HL-60 (cell line): ENCODE measurements around the gene UMPS.
"Not testable (repeated sequence)": the region's sequence is repeated elsewhere in the genome, so short reads cannot be mapped to it uniquely, and the experiment has no call there.

Experiments used
- DNase-seq, 2 experiments: peaks; one replicate each; pipeline ENCODE4 v3.0.0-alpha.2; 2010 to 2020; ENCODE audit warnings: low read depth in 1 of 2, low spot score in 1 of 2
- H3K27ac ChIP-seq: fragments of 250-450 bp; sonication (Bioruptor Pico); replicated peaks from 2 replicates; pipeline ENCODE4 v1.5.1; 2020; ENCODE audit warnings: mild to moderate bottlenecking, moderate library complexity
- H3K27me3 ChIP-seq: fragments of 250-450 bp; sonication (Bioruptor Pico); 2 replicates; pipeline ENCODE4 v1.5.1; 2021; ENCODE audit warnings: mild to moderate bottlenecking, moderate library complexity; ENCODE audit not compliant: insufficient read depth, poor library complexity, severe bottlenecking
- H3K4me3 ChIP-seq: replicated peaks from 2 replicates; pipeline ENCODE4 v1.5.1; 2011; ENCODE audit warnings: mild to moderate bottlenecking, control low read depth, low read length; ENCODE audit not compliant: insufficient read depth
- GABPA ChIP-seq: IDR thresholded peaks from 2 replicates; pipeline ENCODE4 v1.6.1; 2012; ENCODE audit warnings: low read depth
- POLR2AphosphoS5 ChIP-seq: IDR thresholded peaks from 2 replicates; pipeline ENCODE4 v1.6.1; 2012; ENCODE audit warnings: low read depth
- SPI1 ChIP-seq: IDR thresholded peaks from 2 replicates; pipeline ENCODE4 v1.6.1; 2012; ENCODE audit warnings: low read depth, mild to moderate bottlenecking, borderline replicate concordance
- TF ChIP-seq, protein P1 (sequence below): IDR thresholded peaks from 2 replicates; pipeline ENCODE4 v1.6.1; 2012; ENCODE audit warnings: low read depth; ENCODE audit not compliant: insufficient replicate concordance
- TF ChIP-seq, protein P2 (sequence below): IDR thresholded peaks from one replicate; pipeline ENCODE4 v1.5.1; 2011; ENCODE audit warnings: low read length, control low read depth, inconsistent platforms; ENCODE audit not compliant: insufficient read depth

Gene UMPS

GRCh38 chr3:124780761-124781475, 50.7 kb downstream of the UMPS start:
- H3K4me3 ChIP-seq = no peak overlapping the region
- TF ChIP-seq POLR2AphosphoS5 (no peak), SPI1 (peak; percentile 56)
- TF ChIP-seq, protein P1, sequence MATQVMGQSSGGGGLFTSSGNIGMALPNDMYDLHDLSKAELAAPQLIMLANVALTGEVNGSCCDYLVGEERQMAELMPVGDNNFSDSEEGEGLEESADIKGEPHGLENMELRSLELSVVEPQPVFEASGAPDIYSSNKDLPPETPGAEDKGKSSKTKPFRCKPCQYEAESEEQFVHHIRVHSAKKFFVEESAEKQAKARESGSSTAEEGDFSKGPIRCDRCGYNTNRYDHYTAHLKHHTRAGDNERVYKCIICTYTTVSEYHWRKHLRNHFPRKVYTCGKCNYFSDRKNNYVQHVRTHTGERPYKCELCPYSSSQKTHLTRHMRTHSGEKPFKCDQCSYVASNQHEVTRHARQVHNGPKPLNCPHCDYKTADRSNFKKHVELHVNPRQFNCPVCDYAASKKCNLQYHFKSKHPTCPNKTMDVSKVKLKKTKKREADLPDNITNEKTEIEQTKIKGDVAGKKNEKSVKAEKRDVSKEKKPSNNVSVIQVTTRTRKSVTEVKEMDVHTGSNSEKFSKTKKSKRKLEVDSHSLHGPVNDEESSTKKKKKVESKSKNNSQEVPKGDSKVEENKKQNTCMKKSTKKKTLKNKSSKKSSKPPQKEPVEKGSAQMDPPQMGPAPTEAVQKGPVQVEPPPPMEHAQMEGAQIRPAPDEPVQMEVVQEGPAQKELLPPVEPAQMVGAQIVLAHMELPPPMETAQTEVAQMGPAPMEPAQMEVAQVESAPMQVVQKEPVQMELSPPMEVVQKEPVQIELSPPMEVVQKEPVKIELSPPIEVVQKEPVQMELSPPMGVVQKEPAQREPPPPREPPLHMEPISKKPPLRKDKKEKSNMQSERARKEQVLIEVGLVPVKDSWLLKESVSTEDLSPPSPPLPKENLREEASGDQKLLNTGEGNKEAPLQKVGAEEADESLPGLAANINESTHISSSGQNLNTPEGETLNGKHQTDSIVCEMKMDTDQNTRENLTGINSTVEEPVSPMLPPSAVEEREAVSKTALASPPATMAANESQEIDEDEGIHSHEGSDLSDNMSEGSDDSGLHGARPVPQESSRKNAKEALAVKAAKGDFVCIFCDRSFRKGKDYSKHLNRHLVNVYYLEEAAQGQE = no peak
- H3K27ac ChIP-seq = no peak overlapping the region
- H3K27me3 ChIP-seq = peaks cover 3% of the 10 kb centered on the region
- peak in 1 of 2 experiments; percentile 4 for DNase-seq

DNA sequence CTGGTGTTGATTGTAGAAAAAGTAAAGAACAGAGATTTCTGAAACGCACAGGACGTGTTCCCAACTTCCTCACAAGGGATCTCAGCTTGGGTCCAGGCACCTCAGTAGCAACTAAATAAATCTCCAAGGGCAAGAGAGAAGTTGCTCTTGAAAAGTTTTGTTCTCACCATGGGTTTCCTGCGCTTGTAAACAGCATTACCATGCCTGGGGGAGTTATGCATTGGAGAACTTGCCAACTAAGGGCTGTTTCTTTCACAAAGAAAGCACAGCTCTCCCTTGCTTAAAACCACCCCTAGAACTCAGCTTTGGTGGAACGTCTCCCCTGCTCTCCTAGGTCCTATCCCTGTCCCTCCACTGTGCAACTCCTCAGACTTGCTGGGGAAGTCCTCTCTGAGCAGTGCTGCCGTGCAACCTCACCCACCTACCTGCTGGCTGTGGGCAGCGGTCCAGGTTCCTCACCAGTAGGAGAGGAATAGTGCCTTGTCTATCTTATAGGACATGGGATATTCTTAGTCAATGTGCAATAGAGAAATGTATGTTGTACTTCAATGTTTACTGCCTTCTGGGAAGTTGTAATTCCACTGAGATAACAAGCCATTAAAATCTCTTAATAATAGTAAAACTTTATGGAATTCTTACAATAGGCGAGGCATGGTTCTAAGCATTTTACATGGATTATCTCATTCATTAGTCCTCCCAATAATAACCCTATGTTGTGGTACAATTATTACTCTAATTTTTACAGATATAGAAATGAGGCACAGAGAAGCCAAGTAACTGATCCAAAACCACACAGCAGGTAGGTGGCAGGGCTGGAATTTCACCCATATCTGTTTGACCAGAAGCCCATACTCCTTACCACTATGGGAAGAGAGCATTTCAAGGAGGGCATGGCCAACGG, 51.5 kb downstream of the UMPS start:
- peaks cover 3% of the 10 kb centered on the region for H3K27me3 ChIP-seq
- no peak overlapping the region for H3K4me3 ChIP-seq
- no peak for DNase-seq
- H3K27ac ChIP-seq = no peak overlapping the region
- TF ChIP-seq, protein P2, sequence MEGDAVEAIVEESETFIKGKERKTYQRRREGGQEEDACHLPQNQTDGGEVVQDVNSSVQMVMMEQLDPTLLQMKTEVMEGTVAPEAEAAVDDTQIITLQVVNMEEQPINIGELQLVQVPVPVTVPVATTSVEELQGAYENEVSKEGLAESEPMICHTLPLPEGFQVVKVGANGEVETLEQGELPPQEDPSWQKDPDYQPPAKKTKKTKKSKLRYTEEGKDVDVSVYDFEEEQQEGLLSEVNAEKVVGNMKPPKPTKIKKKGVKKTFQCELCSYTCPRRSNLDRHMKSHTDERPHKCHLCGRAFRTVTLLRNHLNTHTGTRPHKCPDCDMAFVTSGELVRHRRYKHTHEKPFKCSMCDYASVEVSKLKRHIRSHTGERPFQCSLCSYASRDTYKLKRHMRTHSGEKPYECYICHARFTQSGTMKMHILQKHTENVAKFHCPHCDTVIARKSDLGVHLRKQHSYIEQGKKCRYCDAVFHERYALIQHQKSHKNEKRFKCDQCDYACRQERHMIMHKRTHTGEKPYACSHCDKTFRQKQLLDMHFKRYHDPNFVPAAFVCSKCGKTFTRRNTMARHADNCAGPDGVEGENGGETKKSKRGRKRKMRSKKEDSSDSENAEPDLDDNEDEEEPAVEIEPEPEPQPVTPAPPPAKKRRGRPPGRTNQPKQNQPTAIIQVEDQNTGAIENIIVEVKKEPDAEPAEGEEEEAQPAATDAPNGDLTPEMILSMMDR = no peak
- TF ChIP-seq POLR2AphosphoS5 = no peak
- TF ChIP-seq GABPA = no peak
- TF ChIP-seq, protein P1 = no peak
- TF ChIP-seq SPI1 = no peak

- not testable (repeated sequence) for H3K27ac ChIP-seq, H3K4me3 ChIP-seq, DNase-seq, H3K27me3 ChIP-seq
These were observed 52.1 kb downstream of the UMPS start for GRCh38 chr3:124782377-124782712.

DNA sequence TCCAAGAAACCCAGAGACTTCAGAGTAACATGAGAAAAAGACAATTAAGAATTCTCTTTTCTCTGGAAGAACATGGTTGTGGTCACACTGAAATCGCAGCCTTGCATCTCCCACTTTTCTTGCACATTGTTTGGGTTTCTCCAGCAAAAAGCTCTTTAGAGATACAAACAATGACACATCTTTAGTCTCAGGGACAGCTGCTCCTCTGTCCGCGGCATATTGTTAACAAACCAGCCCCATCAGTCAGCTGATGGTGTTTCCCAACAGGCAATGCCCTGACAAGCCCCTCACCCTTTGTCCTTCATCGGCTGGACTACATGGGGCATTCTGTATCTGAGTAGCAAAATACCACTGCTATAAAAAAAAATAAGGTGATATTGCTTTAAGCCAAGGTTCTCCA, 53.4 kb downstream of the UMPS start:
- Histone ChIP-seq H3K27me3 (no peaks in the 10 kb centered on the region), H3K27ac (no peak overlapping the region), H3K4me3 (no peak overlapping the region)
- DNase-seq = no peak
- TF ChIP-seq, protein P2 = no peak
- TF ChIP-seq POLR2AphosphoS5 = no peak
- TF ChIP-seq, protein P1 = no peak
- no peak for TF ChIP-seq GABPA
